ENCODE results near the gene LDB2. TPM values are rescaled to one million over a fixed set of nuclear protein-coding genes. Genes with fewer than 3 reads are reported as not detected.

Gene LDB2
- total RNA-seq, 2 donors from 2014 or later = not detected

DNA sequence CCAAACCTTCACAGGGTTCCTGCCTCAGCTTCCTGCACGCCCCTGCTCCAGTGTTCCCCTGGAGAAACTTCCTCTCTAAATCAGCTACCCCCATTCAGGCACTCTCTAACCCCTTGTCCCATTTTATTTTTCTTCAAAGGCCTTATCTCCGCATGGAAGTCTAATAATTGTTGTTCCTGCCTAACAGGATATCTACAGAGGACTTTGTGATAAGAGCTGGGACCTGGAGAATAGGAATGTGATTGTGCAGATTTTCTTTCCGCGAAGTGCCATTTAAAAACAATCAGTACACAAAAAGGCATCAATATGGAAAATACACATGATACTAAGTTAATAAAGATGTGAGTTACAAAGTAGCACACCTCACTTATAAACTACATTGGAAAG is 32.6 kb downstream of the LDB2 start:
- Mint-ChIP-seq H3K27ac (no peak overlapping the region), H3K9me3 (no peaks in the 10 kb centered on the region), H3K36me3 (ENCODE audit: low read depth) (no peaks in the 10 kb centered on the region), H3K4me3 (no peak overlapping the region), H3K27me3 (peaks cover 3% of the 10 kb centered on the region), H3K4me1 (no peaks in the 10 kb centered on the region)
- ATAC-seq (replicated peaks) = no peak

GRCh38 chr4:16865209-16865896 is 33.1 kb downstream of the LDB2 start:
- no peak for ATAC-seq (replicated peaks)
- H3K36me3 Mint-ChIP-seq (ENCODE audit: low read depth) = no peaks in the 10 kb centered on the region
- no peak overlapping the region for H3K27ac Mint-ChIP-seq
- H3K9me3 Mint-ChIP-seq = no peaks in the 10 kb centered on the region
- no peak overlapping the region for H3K4me3 Mint-ChIP-seq
- H3K4me1 Mint-ChIP-seq = no peaks in the 10 kb centered on the region
- peaks cover 3% of the 10 kb centered on the region for H3K27me3 Mint-ChIP-seq

DNA sequence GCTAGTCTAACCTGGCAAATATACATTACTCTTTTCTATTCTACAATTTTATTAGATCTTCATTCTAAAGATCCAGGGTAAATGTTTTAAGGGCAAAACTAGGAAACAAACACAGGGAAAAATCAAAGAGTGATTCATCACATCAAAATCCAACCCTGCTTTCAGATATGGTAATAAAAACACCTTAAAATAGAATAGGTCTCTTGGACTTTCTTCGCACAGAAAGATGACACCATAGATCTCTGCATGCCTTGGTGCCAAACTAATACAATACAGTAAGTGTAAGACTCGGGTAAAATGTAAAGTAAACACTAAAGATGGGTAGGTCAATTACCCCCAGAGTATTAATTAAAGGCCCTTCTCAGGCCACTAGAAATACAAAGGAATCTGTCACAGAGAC is 34.2 kb downstream of the LDB2 start:
- Mint-ChIP-seq H3K36me3 (ENCODE audit: low read depth) (no peaks in the 10 kb centered on the region), H3K27ac (no peak overlapping the region), H3K4me3 (no peak overlapping the region), H3K9me3 (no peaks in the 10 kb centered on the region), H3K27me3 (peaks cover 3% of the 10 kb centered on the region), H3K4me1 (no peaks in the 10 kb centered on the region)
- no peak for ATAC-seq (replicated peaks)

- no peak overlapping the region for H3K27ac Mint-ChIP-seq
- H3K4me3 Mint-ChIP-seq = no peak overlapping the region
- no peak for ATAC-seq (replicated peaks)
- no peaks in the 10 kb centered on the region for H3K9me3 Mint-ChIP-seq
- no peaks in the 10 kb centered on the region for H3K4me1 Mint-ChIP-seq
- H3K36me3 Mint-ChIP-seq (ENCODE audit: low read depth) = no peaks in the 10 kb centered on the region
- H3K27me3 Mint-ChIP-seq = peaks cover 3% of the 10 kb centered on the region
Measured at GRCh38 chr4:16862697-16863096, 35.7 kb downstream of the LDB2 start.

- no peaks in the 10 kb centered on the region for H3K9me3 Mint-ChIP-seq
- H3K27ac Mint-ChIP-seq = no peak overlapping the region
- H3K36me3 Mint-ChIP-seq (ENCODE audit: low read depth) = no peaks in the 10 kb centered on the region
- H3K4me1 Mint-ChIP-seq = no peaks in the 10 kb centered on the region
- no peak for ATAC-seq (replicated peaks)
- H3K27me3 Mint-ChIP-seq = no peaks in the 10 kb centered on the region
- no peak overlapping the region for H3K4me3 Mint-ChIP-seq
Measured at GRCh38 chr4:16860516-16860915, 37.9 kb downstream of the LDB2 start.

DNA sequence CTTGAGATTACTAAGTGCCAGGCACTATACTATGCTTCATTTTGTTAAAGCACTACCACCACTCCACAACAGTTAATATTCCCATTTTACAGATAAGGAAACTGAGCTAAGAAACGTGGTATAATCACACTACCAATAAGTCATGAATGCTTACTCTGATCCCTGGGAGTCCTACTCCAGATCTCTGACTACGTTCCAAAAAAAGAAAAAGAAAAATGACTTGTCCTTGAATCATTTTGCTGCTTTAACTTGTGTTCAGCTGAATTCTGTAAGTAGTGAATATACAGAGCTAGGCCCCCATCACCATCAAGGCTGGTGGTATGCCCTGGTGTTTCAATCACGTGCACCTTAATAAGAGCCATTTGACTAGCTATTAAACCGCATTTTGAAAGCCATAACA is 39.4 kb downstream of the LDB2 start:
- no peaks in the 10 kb centered on the region for H3K27me3 Mint-ChIP-seq
- H3K4me3 Mint-ChIP-seq = no peak overlapping the region
- H3K36me3 Mint-ChIP-seq (ENCODE audit: low read depth) = no peaks in the 10 kb centered on the region
- no peaks in the 10 kb centered on the region for H3K4me1 Mint-ChIP-seq
- H3K27ac Mint-ChIP-seq = no peak overlapping the region
- ATAC-seq (replicated peaks) = no peak
- H3K9me3 Mint-ChIP-seq = no peaks in the 10 kb centered on the region

DNA sequence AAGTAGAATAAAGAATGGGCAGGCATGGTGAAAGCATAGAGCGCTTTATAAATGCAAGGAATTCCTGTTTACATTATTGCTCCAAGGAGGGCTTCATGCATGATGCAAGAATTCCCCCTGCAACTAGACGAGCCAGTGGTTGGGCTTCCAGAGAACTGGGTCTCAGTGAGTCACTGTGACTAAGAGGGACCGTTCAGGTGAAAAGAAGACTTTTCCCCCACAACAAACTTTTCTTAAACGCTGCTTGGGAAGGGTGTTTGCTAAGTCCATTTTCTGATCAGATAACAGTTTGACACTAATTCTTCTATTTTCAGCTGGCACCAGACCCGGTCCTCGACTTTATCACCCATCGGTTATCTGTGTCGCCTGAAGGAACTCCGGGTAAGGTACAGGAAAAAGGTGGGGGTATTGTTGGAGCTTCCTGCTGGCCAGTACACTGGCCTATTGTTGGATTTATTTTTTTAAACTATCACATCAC is 40.1 kb downstream of the LDB2 start:
- no peak for ATAC-seq (replicated peaks)
- H3K4me3 Mint-ChIP-seq = no peak overlapping the region
- no peaks in the 10 kb centered on the region for H3K4me1 Mint-ChIP-seq
- H3K9me3 Mint-ChIP-seq = no peaks in the 10 kb centered on the region
- no peak overlapping the region for H3K27ac Mint-ChIP-seq
- H3K36me3 Mint-ChIP-seq (ENCODE audit: low read depth) = no peaks in the 10 kb centered on the region
- no peaks in the 10 kb centered on the region for H3K27me3 Mint-ChIP-seq

- no peaks in the 10 kb centered on the region for H3K4me1 Mint-ChIP-seq
- H3K36me3 Mint-ChIP-seq (ENCODE audit: low read depth) = no peaks in the 10 kb centered on the region
- H3K27me3 Mint-ChIP-seq = no peaks in the 10 kb centered on the region
- H3K9me3 Mint-ChIP-seq = no peaks in the 10 kb centered on the region
- H3K27ac Mint-ChIP-seq = no peak overlapping the region
- no peak for ATAC-seq (replicated peaks)
- H3K4me3 Mint-ChIP-seq = no peak overlapping the region
Measured at GRCh38 chr4:16857425-16857824, 41.0 kb downstream of the LDB2 start.

GRCh38 chr4:16853640-16854039 is 44.8 kb downstream of the LDB2 start:
- Mint-ChIP-seq H3K27ac (no peak overlapping the region), H3K4me3 (no peak overlapping the region), H3K4me1 (no peaks in the 10 kb centered on the region), H3K9me3 (no peaks in the 10 kb centered on the region), H3K27me3 (peaks cover 5% of the 10 kb centered on the region), H3K36me3 (ENCODE audit: low read depth) (no peaks in the 10 kb centered on the region)
- ATAC-seq (replicated peaks) = no peak

DNA sequence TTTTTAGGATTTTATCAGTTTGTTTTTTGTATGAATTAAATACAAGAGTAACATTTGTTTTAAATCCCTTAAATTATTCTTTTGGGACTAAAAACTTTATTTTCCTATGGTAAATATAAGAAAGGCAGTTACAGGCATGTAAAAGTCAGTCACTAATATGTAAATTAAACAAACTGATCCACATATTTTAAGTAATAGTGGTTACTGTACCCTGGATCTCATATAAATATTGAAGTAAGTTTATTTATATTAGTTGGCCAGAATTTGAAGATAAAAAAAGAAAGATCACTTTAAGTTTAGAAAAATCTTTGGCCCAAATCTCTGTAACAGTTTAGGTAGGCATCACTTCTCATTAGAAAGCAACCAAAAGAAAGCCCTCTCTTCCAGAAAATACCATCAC is 45.8 kb downstream of the LDB2 start:
- no peak for ATAC-seq (replicated peaks)
- Mint-ChIP-seq H3K27ac (no peak overlapping the region), H3K27me3 (peaks cover 5% of the 10 kb centered on the region), H3K36me3 (ENCODE audit: low read depth) (no peaks in the 10 kb centered on the region), H3K4me3 (no peak overlapping the region), H3K9me3 (no peaks in the 10 kb centered on the region), H3K4me1 (no peaks in the 10 kb centered on the region)

- Mint-ChIP-seq H3K36me3 (ENCODE audit: low read depth) (no peaks in the 10 kb centered on the region), H3K4me1 (no peaks in the 10 kb centered on the region), H3K27me3 (peaks cover 5% of the 10 kb centered on the region), H3K4me3 (no peak overlapping the region), H3K9me3 (no peaks in the 10 kb centered on the region), H3K27ac (no peak overlapping the region)
- no peak for ATAC-seq (replicated peaks)
Measured at GRCh38 chr4:16852228-16852627, 46.2 kb downstream of the LDB2 start.

DNA sequence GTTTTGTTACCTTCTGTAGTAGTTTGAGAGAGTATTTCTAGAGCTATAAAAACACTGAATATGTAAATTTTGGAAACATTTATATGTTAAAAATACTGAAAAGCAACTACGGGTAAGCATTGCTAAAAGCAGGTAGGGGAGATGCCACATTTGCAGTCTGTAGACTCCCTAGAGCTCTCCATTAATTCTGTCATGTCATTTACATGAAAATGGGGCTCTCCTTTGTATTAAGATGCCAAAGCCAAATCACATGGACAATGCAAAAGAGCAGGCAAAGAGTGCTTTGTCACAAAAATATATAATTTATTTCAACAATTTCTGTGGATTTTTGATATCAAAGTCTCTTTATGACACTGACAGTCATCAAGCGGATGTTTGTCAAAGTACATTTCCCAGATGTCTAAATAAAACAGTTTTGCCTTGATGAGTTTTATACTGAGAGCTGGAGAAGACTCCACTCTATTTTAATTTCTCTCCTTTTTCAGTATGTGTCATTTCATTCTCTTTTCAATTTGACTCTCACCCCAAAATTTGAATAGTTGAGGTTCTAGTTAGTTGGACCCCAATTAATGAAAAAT is 51.8 kb downstream of the LDB2 start:
- H3K27me3 Mint-ChIP-seq = peaks cover 7% of the 10 kb centered on the region
- no peaks in the 10 kb centered on the region for H3K36me3 Mint-ChIP-seq (ENCODE audit: low read depth)
- no peak overlapping the region for H3K27ac Mint-ChIP-seq
- no peak overlapping the region for H3K4me3 Mint-ChIP-seq
- H3K4me1 Mint-ChIP-seq = no peaks in the 10 kb centered on the region
- no peaks in the 10 kb centered on the region for H3K9me3 Mint-ChIP-seq
- ATAC-seq (replicated peaks) = no peak

GRCh38 chr4:16844816-16845586 is 53.4 kb downstream of the LDB2 start:
- Mint-ChIP-seq H3K27me3 (peaks cover 7% of the 10 kb centered on the region), H3K36me3 (ENCODE audit: low read depth) (no peaks in the 10 kb centered on the region), H3K4me1 (no peaks in the 10 kb centered on the region), H3K4me3 (no peak overlapping the region), H3K27ac (no peak overlapping the region), H3K9me3 (no peaks in the 10 kb centered on the region)
- no peak for ATAC-seq (replicated peaks)

DNA sequence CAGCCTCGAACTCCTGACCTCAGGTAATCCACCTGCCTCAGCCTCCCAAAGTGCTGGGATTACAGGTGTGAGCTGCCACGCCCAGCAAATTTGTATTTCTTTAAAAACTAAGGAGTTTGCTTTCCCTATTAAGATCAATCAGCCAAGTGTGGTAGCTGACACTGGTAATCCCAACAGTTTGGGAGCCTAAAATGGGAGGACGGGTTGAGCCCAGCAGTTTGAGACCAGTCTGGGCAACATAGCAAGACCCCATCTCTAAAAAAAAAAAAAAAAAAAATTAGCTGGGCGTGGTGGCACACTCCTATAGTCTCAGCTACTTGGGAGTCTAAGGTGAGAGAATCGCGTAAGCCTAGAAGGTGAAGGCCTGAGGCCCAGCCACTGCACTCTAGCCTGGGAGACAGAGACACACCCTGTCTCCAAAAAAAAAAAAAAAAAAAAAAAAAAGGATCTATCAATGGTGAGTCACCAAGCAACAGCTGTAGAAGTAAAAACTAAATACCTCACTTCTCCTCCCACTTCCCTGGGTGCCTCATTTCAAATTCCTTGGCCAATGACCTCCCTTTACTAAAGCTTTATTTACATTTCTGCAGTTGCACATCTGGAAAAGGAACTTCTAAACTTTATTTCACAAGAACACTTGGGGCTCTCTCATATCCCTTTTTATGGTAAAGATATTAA is 54.5 kb downstream of the LDB2 start:
- no peak for ATAC-seq (replicated peaks)
- no peaks in the 10 kb centered on the region for H3K4me1 Mint-ChIP-seq
- H3K27me3 Mint-ChIP-seq = peaks cover 5% of the 10 kb centered on the region
- H3K4me3 Mint-ChIP-seq = no peak overlapping the region
- no peaks in the 10 kb centered on the region for H3K36me3 Mint-ChIP-seq (ENCODE audit: low read depth)
- no peaks in the 10 kb centered on the region for H3K9me3 Mint-ChIP-seq
- H3K27ac Mint-ChIP-seq = no peak overlapping the region

All from activated T-helper 17 cell treated with anti-CD3 and anti-CD28 coated beads, Interleukin-2, amount 50 U/mL, for 72 hours (primary cell).